NCI-H2196 (cell line): ENCODE data around the gene LACTB.
A peak's percentile ranks its signal among the peaks of the same experiment; 100 is the strongest.
"Not testable (repeated sequence)": the region's sequence is repeated elsewhere in the genome, so short reads cannot be mapped to it uniquely, and the experiment has no call there.

Experiments used
- DNase-seq: peaks from one replicate; lab custom pipeline; 2025; ENCODE audit not compliant: unreplicated experiment; lab: John Stamatoyannopoulos, UW

Gene LACTB

GRCh38 chr15:63089260-63090043 lies 32.2 kb upstream of the LACTB start:
- no peak for DNase-seq

- DNase-seq = no peak
These were observed 31.2 kb upstream of the LACTB start for GRCh38 chr15:63090472-63090871.

- no peak for DNase-seq
These were observed 30.8 kb upstream of the LACTB start for GRCh38 chr15:63090887-63091286.

GRCh38 chr15:63091679-63092446 lies 29.8 kb upstream of the LACTB start:
- no peak for DNase-seq

- DNase-seq = peak; percentile 59
These were observed 28.0 kb upstream of the LACTB start for GRCh38 chr15:63093486-63094205.

GRCh38 chr15:63094495-63094931 lies 27.1 kb upstream of the LACTB start:
- no peak for DNase-seq

GRCh38 chr15:63096178-63096577 lies 25.5 kb upstream of the LACTB start:
- DNase-seq = no peak

GRCh38 chr15:63098901-63099300 lies 22.8 kb upstream of the LACTB start:
- not testable (repeated sequence) for DNase-seq

- DNase-seq = not testable (repeated sequence)
These were observed 22.1 kb upstream of the LACTB start for GRCh38 chr15:63099581-63099980.

- DNase-seq = no peak
These were observed 18.2 kb upstream of the LACTB start for GRCh38 chr15:63103416-63103815.

GRCh38 chr15:63104727-63105126 lies 16.9 kb upstream of the LACTB start:
- no peak for DNase-seq

- not testable (repeated sequence) for DNase-seq
These were observed 16.3 kb upstream of the LACTB start for GRCh38 chr15:63105354-63105753.

- DNase-seq = peak; percentile 4
These were observed 13.6 kb upstream of the LACTB start for GRCh38 chr15:63107895-63108546.

GRCh38 chr15:63109498-63109897 lies 12.2 kb upstream of the LACTB start:
- no peak for DNase-seq

- DNase-seq = no peak
These were observed 11.7 kb upstream of the LACTB start for GRCh38 chr15:63109920-63110319.

GRCh38 chr15:63110428-63111026 lies 11.1 kb upstream of the LACTB start:
- no peak for DNase-seq

- no peak for DNase-seq
These were observed 10.2 kb upstream of the LACTB start for GRCh38 chr15:63111481-63111880.

GRCh38 chr15:63112871-63113270 lies 8.8 kb upstream of the LACTB start:
- no peak for DNase-seq

- DNase-seq = no peak
These were observed 7.2 kb upstream of the LACTB start for GRCh38 chr15:63114465-63114864.

- no peak for DNase-seq
These were observed 2.8 kb upstream of the LACTB start for GRCh38 chr15:63118854-63119253.
